Bronchial epithelial cell (primary cell): ENCODE results near the gene HERC3. TPM values are rescaled to one million over a fixed set of nuclear protein-coding genes. Genes with fewer than 3 reads are reported as not detected.
A peak's percentile ranks its signal among the peaks of the same experiment; 100 is the strongest.

Experiments used
- DNase-seq: peaks from one replicate; pipeline ENCODE4 v3.0.0-alpha.2; 2010; ENCODE audit warnings: low read depth
- FAIRE-seq: peaks from 2 replicates; lab custom pipeline; 2011; peaks lifted over from hg19 to GRCh38; lab: Jason Lieb, UNC
- H3K27me3 ChIP-seq: 2 replicates; pipeline ENCODE4 v1.5.1; 2011; ENCODE audit warnings: low read length; ENCODE audit not compliant: control insufficient read depth, insufficient read depth
- H3K36me3 ChIP-seq: 2 replicates; pipeline ENCODE4 v1.5.1; 2011; ENCODE audit warnings: low read length; ENCODE audit not compliant: control insufficient read depth, insufficient read depth
- H3K4me3 ChIP-seq: 2 replicates; pipeline ENCODE4 v1.5.1; 2011; ENCODE audit warnings: mild to moderate bottlenecking, low read depth, low read length, control low read depth
- CTCF ChIP-seq: IDR thresholded peaks from 2 replicates; pipeline ENCODE4 v1.5.1; 2011; ENCODE audit warnings: mild to moderate bottlenecking, moderate library complexity, low read length, control low read depth, inconsistent platforms; ENCODE audit not compliant: insufficient read depth, severe bottlenecking
- total RNA-seq: library from RNA; depleted of rRNA; stranded (reverse); fragments of >200 nt; gene quantifications from 2 replicates; pipeline ENCODE4 v1.2.1, GENCODE V29; 2014

The HERC3 gene
- total RNA-seq, 1 donor from 2014 or later = 25.3 TPM

GRCh38 chr4:88653371-88653946 is 61.2 kb downstream of the HERC3 start:
- no peak for DNase-seq
- Histone ChIP-seq H3K4me3 (no peak overlapping the region), H3K27me3 (no peaks in the 10 kb centered on the region), H3K36me3 (no peaks in the 10 kb centered on the region)
- TF ChIP-seq CTCF = no peak
- FAIRE-seq = no peak

- Histone ChIP-seq H3K27me3 (no peaks in the 10 kb centered on the region), H3K36me3 (no peaks in the 10 kb centered on the region), H3K4me3 (no peak overlapping the region)
- DNase-seq (no peak), FAIRE-seq (no peak)
- TF ChIP-seq CTCF = no peak
These were observed 62.9 kb downstream of the HERC3 start for GRCh38 chr4:88655226-88655625.

GRCh38 chr4:88659055-88659889 is 67.0 kb downstream of the HERC3 start:
- H3K36me3 ChIP-seq = peaks cover 1% of the 10 kb centered on the region
- DNase-seq (peak; percentile 78), FAIRE-seq (peak; percentile 50)
- no peak overlapping the region for H3K4me3 ChIP-seq
- no peaks in the 10 kb centered on the region for H3K27me3 ChIP-seq
- peak; percentile 80 for TF ChIP-seq CTCF

- no peak for DNase-seq
- H3K4me3 ChIP-seq = no peak overlapping the region
- H3K27me3 ChIP-seq = no peaks in the 10 kb centered on the region
- H3K36me3 ChIP-seq = peaks cover 1% of the 10 kb centered on the region
- no peak for FAIRE-seq
- TF ChIP-seq CTCF = no peak
These were observed 67.6 kb downstream of the HERC3 start for GRCh38 chr4:88659890-88660208.

GRCh38 chr4:88660446-88661294 is 68.4 kb downstream of the HERC3 start:
- Histone ChIP-seq H3K36me3 (peaks cover 1% of the 10 kb centered on the region), H3K4me3 (no peak overlapping the region), H3K27me3 (no peaks in the 10 kb centered on the region)
- TF ChIP-seq CTCF = no peak
- DNase-seq (no peak), FAIRE-seq (no peak)
